Ureter (tissue), 1 donor: ENCODE data around the gene BRD7. TPM values are rescaled to one million over a fixed set of nuclear protein-coding genes. Genes with fewer than 3 reads are reported as not detected.

Experiments used
- DNase-seq: peaks from one replicate; pipeline ENCODE4 v3.0.0-alpha.2; 2020; ENCODE audit warnings: low spot score
- total RNA-seq: library from RNA; stranded (reverse); gene quantifications from one replicate; pipeline ENCODE4 v1.2.4, GENCODE V29; 2023
- donor health status: DM: yes; HTN: yes; CAD: no.

The BRD7 gene
- total RNA-seq, 1 donor from 2014 or later = 63.7 TPM

DNA sequence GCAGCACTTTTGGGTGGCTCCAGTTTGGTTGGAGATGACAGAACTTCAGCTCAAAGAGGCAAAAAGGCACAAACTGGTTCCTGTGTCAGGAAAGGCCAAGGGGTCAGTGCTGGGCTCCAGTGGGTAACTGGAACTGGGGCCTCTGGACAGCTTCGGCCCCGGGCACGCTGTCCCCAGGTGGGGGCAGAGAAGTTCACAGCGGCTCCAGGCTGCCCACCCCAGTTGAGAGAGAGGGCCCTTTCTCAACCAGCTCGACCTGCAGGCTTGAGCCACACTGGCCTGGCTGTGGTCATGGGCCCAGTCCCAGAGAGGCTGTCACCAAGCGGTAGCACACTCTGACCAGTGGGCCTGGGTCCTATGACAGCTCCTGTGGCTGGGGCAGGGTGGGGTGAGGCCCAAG lies 77.9 kb downstream of the BRD7 start:
- DNase-seq = no peak

DNA sequence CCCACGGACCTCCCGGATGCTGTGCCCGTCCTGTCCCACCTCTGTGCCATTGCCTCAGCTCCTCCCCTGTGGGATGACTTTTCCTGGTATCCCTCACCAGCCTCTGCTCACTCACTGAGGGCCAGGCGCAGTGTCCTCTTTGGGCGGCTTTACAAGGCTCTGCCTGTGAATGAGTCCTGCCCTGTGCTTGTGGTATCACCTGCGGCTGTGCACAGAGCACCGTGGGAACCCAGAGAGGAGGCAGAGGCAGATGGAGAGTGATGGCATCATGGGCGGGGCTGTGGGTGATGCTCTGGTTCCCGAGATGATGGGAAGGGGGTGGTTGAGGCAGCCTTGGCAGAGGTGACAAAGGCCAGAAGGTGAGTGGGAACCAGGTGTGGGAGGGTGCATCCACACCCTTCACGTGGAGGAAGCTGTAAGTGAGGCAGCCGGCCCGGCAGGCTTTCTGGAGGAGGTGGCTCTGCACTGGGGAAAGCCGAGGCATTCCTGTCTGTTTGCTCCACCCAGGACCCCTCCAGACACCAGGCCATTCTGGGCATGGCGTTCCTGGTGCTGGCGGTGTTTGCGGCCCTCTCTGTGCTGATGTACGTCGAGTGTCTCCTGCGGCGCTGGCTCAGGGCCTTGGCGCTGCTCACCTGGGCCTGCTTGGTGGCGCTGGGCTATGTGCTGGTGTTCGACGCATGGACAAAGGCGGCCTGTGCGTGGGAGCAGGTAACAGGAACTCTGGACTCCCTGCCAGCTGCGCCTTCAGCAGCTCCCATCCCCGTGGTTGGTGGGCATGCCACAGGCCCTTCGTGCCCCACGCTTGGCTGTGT lies 78.6 kb downstream of the BRD7 start:
- no peak for DNase-seq

DNA sequence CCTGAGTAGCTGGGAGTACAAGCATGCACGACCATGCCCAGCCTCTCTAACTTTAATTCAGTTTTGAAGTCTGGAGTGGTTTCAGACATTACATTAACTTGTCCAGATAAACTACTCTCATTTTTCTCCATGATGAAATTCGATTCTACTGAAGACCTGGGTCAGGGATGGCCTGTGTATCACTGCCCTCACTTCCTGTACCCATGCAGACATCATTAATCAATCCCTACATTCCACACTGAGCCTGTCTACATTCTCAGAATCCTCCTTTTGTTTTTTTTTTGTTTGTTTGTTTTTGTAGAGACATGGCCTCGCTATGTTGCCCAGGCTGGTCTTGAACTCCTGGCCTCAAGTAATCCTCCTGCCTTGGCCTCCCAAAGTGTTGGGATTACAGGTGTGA lies 79.9 kb downstream of the BRD7 start:
- no peak for DNase-seq

DNA sequence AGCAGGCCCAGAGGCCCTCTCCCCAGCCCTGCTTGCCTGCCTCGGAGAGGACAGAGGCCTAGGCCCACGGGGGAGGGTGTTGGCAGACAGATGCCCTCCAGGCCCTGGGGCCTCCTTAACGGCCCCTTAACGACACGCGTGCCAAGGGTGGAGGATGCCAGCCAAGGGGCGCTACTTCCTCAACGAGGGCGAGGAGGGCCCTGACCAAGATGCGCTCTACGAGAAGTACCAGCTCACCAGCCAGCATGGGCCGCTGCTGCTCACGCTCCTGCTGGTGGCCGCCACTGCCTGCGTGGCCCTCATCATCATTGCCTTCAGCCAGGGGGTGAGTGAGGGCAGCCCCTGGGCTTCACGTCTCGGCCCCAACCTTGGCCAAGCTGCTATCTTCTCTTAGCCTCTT lies 80.8 kb downstream of the BRD7 start:
- no peak for DNase-seq

DNA sequence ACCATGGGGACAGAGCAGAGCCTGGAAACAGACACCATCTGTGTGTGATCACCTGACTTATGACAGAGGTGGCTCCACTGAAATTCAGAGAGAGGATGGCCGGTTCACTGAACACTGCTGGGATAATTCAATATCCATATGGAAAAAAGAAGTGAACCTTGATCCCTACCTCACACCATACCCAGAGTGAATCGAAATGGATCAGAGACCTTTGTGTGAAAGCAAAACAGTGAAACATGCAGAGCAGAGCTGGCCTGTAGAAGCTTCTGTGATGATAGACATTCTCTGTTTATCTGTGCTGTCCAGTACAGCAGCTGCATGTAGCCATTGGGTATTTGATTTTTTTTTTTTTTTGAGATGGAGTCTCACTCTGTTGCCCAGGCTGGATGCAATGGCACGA lies 82.1 kb downstream of the BRD7 start:
- no peak for DNase-seq

DNA sequence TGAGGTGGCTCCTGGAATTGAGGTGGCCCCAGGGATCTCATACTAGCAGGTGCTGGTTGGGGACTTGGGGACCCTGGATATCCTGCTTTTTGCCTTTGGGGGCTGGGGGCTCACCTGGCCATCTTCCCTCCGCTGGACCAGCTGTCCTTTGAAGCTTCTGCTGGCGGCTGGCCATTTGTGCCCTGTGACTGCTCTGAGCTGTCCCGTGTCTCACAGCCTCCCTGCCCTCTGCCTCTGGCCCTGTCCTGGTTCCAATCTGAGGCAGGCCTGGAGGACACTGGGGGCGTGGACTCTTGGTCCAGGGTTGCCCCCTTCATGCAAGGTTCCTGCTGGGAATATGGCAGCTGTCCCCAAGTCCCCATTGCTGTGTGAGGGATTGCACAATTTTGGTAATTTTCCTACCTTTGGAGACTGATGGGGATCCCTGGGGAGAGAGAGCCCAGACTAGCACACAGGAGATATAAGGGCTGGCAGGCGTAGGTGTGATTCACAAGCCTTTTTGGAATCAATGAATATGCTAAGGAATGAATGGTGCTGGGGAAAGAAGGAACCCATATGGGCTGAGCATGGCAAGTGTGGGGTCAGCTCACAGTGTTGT lies 83.3 kb downstream of the BRD7 start:
- DNase-seq = no peak

DNA sequence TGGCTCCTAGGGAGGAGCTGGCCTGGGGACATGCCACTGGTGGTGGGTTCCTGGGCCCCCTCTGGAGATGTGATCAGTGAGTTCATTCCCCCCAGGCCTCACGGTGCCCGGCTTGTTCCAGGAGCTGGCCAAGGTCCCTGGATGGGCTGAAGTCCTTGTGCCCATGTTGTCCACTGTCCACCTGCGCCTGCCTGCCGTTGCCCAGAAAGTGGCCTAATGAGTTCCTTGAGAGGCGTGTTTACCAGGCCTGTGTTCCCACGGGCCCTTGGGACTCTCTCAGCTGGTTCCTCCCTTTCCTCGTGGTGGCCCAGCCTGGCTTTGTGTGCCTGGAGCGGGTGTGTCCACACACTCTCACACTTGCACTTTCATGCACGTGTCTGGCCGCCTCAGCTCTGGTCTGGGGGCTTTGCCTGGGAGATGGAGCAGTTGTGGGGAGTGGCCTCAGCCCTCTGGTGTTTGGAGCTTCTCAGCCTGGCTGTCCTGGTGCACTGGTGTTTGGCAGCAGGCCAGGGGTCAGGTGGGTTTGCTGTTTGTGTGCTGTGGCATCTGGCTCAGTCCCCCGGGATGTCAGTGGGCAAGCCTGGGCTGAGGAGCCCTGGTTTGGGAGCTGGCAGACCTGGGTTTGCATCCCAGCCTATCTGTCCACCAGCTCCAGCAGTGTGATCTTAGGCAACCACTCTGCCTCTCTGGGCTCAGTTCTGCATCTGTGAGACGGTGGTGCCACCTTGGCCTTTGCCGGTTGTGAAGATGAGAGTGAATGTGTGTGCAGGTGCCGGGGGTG lies 84.5 kb downstream of the BRD7 start:
- no peak for DNase-seq

DNA sequence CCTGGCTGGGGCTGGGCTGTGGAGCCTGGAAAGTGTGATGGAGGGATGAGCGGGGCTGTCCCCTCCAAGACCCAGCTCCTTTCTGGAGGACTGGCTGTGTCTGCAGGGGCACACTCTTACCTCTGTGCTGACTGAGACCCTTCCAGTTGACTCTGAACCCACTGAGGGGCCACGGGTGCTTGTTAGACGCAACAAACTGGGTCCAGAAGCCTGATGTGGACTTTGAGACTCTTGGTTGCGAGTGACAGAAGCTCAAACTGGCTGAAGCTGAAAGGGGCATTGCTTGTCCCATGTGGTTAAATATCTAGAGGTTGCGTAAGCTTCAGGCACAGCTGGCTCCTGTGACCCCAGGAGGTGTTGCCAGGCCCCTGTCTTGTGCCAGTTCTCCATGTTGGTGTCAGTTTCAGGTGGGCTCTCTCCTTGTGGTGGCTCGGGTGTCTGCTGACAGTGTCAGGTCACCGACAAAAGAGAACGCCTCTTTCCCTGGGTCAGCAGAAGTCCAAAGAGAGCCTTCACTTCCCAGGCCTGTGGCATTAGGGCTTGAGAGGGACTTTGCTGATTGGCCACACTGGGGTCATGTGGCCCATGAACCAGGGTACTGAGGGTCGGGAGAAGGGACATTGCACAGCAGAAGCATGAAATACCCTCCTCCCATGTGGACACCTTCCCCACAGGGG lies 85.7 kb downstream of the BRD7 start:
- DNase-seq = no peak

DNA sequence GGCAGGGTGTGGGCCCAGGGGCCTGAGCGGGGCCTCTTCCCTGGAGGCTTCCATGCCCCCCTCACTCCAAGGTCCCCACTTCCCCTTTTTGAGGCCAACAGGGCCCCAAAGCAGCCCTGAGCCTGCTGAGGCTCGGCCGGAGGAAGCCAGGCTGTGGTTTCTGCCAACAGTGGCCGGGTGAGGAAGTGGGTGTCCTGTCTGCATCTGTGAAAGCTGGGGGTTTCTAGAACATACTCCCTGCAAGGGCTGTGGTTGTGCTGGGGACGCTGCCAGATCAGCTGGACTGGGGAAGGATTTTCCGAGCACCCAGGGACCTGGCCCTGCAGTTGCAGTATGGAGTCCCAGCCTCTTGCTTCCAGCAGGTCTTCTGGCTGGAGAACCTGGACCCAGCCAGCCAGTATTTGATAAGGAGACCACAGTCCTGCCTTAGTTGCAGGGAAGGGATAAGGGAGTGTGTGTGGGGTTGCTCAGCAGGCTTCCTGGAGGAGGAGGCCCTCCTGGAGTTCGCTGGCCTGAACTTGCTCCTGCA lies 86.7 kb downstream of the BRD7 start:
- DNase-seq = peak; percentile 73

DNA sequence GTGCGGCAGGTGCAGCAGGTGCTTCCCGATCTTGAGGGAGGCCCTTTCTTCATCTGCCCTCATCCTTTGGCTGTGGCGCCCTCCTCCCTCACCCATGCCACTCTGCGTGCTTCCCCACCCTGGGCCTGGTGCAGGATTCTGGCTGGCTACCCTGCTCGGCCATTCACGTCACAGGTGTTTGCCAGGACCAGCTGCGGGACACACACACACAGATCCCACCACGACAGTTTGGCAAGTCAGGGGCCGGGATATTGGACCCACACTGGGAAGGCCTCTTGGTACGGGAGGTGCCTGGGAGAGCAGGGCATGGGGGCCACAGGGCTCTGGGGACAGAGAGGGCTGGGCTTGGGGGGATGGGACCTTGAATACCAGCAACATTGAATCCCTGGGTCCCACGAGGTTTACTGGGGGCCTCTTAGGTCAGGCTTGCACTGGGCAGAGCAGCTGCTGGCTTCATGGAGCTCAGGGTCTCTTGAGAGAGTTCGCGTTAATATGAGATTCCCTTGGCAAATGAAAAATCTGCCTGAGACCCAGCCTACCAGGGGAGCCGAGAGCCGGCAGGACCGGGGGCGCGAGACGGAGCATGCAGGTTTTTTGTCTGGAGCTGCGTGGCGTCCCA lies 87.3 kb downstream of the BRD7 start:
- no peak for DNase-seq

DNA sequence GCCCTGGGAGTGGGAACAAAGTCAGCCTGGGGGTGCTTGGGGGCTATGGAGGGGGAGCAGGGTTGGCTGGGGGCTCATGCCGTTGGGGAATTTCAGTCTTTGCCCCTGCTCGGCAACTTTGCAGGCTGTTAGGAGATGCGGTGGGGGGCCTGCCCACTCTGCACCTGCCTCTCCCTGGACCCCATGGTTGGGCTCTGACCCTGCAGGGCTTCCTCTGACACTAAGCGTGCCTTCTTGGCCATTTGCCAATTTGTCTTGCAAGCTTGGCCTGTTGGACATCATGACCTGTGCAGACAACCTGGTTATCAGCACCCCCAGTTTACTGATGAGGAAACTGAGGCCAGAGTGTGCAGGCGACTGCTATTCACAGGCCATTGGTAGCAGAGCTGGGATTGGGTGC lies 87.9 kb downstream of the BRD7 start:
- DNase-seq = no peak

DNA sequence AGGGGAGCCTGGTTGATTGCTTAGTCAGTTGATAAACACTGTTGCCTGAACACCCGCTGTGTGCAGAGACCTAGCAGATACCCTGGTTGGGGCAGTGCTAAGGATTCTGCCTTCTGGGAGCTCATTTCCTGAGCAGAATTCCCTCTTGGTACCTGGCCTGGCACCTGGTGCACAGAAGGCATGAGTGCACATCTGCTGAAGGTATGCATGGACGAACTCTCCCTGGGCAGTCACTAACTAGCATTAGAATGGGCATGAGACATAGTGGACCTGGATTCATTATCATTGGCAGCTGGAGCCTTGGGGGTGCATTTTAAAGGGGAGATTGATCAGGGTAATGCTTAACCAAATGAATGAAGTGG lies 89.3 kb downstream of the BRD7 start:
- no peak for DNase-seq

DNA sequence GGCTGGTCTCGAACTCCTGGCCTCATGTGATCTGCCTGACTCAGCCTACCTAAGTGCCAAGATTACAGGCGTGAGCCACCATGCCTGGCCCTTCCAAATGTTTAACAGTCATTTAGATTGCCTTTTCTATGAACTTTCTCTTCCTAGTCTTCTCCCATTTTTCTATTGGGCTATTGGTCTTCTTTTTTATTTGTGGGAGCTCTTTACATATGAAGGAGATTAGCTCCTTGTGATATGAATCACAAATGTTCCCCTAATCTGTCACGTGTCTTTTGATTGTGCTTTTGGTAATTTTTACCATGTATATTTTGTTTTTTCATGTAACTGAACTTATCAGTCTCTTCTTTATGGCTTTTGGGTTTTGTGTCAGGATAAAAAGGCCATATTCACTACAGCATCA lies 90.5 kb downstream of the BRD7 start:
- no peak for DNase-seq

DNA sequence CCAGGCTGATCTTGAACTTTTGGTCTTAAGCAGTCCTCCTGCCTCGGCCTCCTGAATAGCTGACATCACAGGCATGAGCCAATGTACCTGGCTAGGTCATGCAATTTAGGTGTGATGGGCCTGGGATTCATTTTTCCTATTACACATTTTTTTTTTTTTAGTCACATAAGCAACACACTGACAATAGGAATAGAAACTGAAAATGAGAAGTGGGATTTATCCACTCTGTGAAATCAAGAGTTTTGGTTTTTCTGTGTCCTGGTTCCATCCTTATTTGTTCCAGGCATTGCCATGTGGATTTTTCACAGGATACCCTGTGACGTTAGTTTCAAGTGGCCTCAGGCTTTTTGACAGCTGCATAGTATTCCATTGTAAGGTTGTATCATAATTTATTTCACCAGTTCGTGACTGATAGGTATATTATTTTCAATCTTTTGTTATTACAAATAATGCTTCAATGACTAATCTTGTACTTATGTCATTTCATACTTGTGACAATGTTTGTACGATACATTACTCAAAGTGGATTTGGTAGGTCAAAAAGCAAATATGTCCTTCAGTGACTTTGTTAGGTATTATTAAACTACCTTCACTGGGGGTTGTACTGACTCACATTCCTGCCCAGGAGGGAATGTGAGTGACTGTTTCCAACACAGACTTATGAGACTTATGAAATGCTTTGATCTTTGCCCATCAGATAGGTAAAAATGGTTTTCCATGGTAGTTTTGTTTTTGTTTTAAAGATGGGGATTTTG lies 91.8 kb downstream of the BRD7 start:
- DNase-seq = no peak

DNA sequence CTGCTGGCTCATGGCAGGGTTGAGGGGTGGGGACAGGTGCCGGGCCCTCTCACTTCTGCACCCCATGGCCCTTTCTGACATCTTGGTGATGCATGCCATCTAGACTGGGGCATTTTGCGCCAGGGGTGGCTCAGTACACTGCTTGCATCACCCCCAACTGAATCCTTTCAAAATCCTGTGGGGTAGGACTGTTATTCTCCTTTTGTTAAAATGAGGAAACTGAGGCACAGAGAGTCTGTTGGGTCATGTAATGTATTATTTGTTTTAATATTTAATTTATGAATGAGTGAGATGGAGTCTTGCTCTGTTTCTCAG lies 92.5 kb downstream of the BRD7 start:
- no peak for DNase-seq

DNA sequence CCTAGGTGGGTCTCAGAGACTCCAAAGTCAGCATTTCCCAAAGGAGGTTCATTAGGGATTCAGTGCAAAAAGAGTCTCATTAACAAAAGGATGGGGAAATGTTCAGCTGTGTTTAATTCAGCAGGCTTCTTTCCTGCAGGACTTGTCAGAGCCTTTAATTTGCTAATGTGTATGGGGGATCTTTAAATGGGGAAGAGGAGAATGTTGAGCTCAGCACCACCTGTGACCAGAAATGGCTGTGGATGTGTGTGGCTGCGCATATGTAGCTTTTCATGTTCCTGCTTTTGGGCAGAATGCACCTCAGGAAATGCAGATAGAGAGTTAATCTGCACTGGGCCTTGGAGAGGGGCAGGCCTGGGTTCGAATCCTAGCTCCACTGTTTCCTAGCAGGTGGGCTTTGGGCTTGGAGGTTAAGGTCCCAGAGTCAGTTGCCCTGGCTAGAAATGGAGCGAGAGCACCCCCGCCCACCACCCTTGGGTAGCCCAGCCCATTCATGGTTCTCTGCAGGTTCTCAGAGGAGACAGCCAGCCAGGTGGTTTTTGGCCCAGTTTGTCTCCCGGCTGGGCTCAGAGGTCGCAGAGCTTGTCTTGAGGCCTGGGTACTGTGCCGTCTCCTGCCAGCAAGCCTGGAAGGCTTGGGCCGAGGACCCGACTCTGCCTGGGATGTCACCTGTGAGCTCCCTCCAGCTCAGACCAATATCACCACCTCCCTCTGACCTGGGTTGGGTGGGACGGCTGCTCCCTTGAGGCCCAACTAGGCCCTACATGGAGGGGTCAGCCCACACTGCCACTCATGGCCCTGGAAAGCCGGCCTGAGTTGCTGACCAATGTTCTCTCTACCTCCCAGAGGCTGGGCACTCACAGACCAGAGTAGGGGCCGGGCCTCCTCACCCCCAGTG lies 93.1 kb downstream of the BRD7 start:
- DNase-seq = no peak

DNA sequence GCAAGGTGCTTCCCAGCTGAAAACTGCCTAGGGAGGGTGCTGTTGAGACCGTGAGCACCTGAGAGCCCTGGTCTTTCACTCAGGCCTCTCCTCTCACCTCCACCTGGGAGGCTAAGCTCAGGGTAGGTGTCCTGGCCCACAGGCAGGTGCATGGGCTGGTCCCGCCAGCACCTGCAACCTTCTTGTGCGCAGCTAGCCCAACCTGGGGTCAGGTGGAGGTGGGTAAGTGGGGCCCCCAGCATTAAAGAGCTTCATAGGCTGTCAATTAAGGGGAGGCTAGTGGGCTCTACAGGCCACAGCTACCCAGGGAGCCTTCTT lies 93.7 kb downstream of the BRD7 start:
- no peak for DNase-seq

DNA sequence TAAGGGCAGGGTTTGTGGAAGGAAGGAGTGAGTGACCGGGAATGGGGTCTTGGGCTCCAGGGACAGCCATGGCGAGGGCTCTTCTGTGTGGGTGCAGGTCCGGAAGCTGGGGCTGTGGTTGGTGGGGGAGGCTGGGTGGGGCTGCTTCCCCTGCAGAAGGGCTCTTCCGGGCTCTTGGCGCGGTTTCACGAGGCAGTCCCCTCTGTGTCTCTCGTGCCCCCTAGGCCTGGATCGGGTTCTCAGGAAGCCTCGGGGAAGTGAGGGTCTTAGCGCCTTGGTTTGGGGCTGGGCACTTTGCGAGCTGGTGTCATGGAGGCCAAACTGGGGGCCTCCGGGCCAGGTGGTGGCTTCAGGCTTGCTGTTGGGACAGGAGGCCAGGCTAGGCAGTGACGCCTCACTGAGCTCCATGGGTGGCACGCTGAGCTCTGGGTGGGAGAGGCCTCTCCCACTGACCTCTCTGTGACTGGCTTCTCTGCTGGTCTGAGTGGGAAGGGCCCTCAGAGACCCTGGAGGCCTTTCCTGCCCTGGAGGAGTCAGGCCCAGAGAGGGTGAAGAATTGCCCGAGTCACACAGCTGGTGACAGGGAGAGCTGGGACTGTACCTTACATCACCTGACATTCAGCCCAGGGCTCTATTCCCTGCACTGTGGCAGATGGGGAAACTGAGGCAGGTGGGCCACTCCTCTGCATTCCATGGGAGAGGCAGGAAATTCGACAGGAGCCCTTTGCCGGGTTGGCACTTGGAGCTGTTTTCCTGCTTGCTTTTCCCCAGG lies 94.3 kb downstream of the BRD7 start:
- DNase-seq = no peak

DNA sequence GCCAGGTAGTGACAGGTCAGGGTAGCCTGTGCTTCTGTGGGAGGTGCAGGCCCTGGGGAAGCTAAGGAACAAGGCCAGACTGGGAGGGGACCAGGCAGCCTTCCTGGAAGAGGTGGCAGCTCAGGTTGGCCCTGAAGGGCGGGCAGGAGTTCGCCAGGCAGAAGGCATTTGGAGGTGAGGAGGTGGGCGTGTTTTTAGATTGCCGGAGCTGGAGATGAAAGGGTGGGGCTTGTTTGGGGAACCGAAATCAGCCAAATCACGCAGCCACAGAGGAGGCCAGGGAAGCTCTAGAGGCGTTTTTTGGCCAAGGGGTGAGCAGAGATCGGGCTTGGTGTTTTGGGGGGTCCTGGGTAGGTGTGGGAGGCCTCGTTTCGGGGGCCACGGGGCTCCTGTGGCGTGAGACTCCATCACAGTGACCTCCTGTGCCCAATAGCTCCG lies 94.9 kb downstream of the BRD7 start:
- DNase-seq = no peak

DNA sequence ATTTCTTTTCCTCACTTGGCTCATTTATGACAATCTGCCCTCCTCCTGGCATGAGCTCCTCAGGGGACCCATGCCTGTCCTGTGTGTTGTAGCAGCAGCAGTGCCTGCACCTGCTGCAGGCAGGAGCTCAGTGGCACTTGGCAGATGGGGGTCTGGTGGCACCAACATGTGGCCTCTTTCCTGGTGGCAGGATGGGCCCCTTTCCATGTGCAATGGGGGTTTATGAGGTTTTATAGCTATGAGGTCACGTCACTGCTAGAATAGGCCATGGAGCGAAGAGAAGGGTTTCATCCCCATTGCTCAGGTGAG lies 95.5 kb downstream of the BRD7 start:
- no peak for DNase-seq
